Activated CD4-positive, alpha-beta T cell treated with anti-CD3 and anti-CD28 coated beads for 36 hours (primary cell): Measurements from ENCODE around the gene NKRF. TPM values are rescaled to one million over a fixed set of nuclear protein-coding genes. Genes with fewer than 3 reads are reported as not detected.

Experiments used
- ATAC-seq: fragments of 200-7000 bp; cut with Tn5 transposase; one replicate; pipeline ENCODE4 v1.10.0; 2021; ENCODE audit warnings: mild to moderate bottlenecking, moderate library complexity
- CTCF ChIA-PET: fragments of 350-600 bp; sonication (Branson Sonifier 250); formaldehyde crosslinking; loops from one replicate; lab custom pipeline; 2021; ENCODE audit warnings: antibody characterized with exemption; lab: Charles Lee
- POLR2A ChIA-PET: fragments of 350-600 bp; sonication (Branson Sonifier 250); formaldehyde crosslinking; loops from one replicate; lab custom pipeline; 2021; ENCODE audit warnings: antibody characterized with exemption, inconsistent platforms; lab: Charles Lee
- DNase-seq: peaks from one replicate; pipeline ENCODE4 v3.0.0-alpha.2; 2020
- H3K27ac Mint-ChIP-seq: one replicate; pipeline ENCODE4 v1.8.0; 2021; ENCODE audit warnings: mixed read lengths
- H3K27me3 Mint-ChIP-seq: one replicate; pipeline ENCODE4 v1.8.0; 2021; ENCODE audit warnings: mixed read lengths
- H3K36me3 Mint-ChIP-seq: one replicate; pipeline ENCODE4 v1.8.0; 2021; ENCODE audit warnings: low read depth, mixed read lengths
- H3K4me1 Mint-ChIP-seq: one replicate; pipeline ENCODE4 v1.8.0; 2021; ENCODE audit warnings: mixed read lengths
- H3K4me3 Mint-ChIP-seq: one replicate; pipeline ENCODE4 v1.8.0; 2021; ENCODE audit warnings: mild to moderate bottlenecking, moderate library complexity, mixed read lengths
- H3K9me3 Mint-ChIP-seq: one replicate; pipeline ENCODE4 v1.8.0; 2021; ENCODE audit warnings: low read depth, mixed read lengths
- intact Hi-C, 2 experiments: fragments of 100-400 bp; cut with DNase I in 1 of 2; cut with micrococcal nuclease in 1 of 2; formaldehyde crosslinking; loops; one replicate each; pipeline versions ENCODE4 v1.14.2 to v1.15.1; 2022 to 2024; cut with DNase I, micrococcal nuclease
- total RNA-seq, 2 experiments: library from RNA; stranded (reverse); gene quantifications; one replicate each; pipeline ENCODE4 v1.2.3, GENCODE V29; 2021

The NKRF gene
- total RNA-seq, 2 experiments from 2014 or later = 23.8 to 25.0 TPM

DNA sequence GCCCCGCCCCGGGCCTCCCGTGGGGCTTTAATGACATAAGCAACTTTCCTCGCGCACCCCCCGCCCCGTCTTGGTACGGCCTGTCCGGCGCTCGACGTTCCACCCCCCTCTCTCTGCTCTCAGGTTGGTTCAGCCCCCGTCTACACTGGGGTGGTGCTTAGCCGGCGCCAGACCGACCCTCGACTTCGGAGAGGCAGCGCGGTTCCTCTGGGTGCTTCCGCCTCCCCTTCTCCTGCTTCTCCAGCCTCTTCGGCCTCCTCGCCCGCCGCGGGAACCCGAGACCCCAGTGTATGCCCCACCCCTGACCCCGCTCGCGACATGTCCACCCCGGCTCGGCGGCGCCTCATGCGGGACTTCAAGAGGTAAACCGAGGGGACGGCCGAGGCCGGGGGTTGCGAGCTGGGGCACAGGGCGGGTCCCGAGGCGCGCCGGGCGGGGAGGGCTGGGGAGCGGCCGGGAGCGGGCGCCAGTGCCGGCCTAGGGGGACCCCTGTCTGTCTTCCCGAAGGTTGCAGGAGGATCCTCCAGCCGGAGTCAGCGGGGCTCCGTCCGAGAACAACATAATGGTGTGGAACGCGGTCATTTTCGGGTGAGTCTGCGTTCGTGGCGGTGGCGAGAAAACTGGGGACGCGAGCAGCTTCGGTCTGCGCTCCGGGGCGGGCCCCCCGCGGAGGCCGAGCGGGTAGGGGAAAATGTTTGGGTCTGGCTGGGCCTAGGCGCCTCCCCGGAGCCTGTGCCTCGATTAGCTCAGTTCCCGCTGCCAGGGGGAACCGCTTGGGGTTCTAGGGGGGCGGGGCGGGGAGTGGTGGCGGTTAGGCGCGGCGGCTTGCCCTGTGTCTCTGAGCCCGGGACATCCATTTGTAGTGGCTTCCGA is 31.6 kb downstream of the NKRF start, which contains the start of gene UBE2A:
Gene UBE2A (plus strand): TSS at position 170 of the 873 bp plus-strand sequence. CDS start 149 bp downstream, at position 319.
- Mint-ChIP-seq H3K4me3 (peak within 1 kb of the TSS; percentile 94), H3K36me3 (peaks cover 6% of the 10 kb centered on the region), H3K27ac (peak within 1 kb of the TSS; percentile 87), H3K4me1 (peaks cover 24% of the 10 kb centered on the region), H3K27me3 (no peaks in the 10 kb centered on the region), H3K9me3 (no peaks in the 10 kb centered on the region)
- DNase-seq (peak; percentile 92), ATAC-seq (peak; percentile 92)
- ChIA-PET POLR2A (interaction anchor here (0.6 to 1.8 kb wide), 8 partner anchors 9 to 1586 kb away, joined by 3 to 5 read pairs (median 4); partner anchors contain the start of gene SEPTIN6), CTCF (interaction anchor here (0.7 to 1.1 kb wide), 3 partner anchors 28 to 296 kb away, joined by 3 read pairs; no protein-coding TSS in a partner anchor)
- intact Hi-C loops = loop anchor here (1.0 to 5.0 kb wide), 11 partner anchors 9 to 368 kb away; partner anchors contain the start of genes SEPTIN6 (in 2 of the 2), SLC25A5 (in 2 of the 2), STEEP1 (in 2 of the 2) and NDUFA1 (in 1 of the 2)

GRCh38 chrX:119573840-119574393 is 32.3 kb downstream of the NKRF start:
- H3K27me3 Mint-ChIP-seq = no peaks in the 10 kb centered on the region
- H3K36me3 Mint-ChIP-seq = peaks cover 6% of the 10 kb centered on the region
- H3K4me3 Mint-ChIP-seq = peak overlapping the region; percentile 94
- POLR2A ChIA-PET = interaction anchor here (0.6 to 1.8 kb wide), 5 partner anchors 11 to 181 kb away, joined by 3 to 5 read pairs (median 4); partner anchors contain the start of gene SEPTIN6
- peak overlapping the region; percentile 87 for H3K27ac Mint-ChIP-seq
- no peak for ATAC-seq
- CTCF ChIA-PET = interaction anchor here (1.0 to 1.1 kb wide), 2 partner anchors 29 to 87 kb away, joined by 3 read pairs; no protein-coding TSS in a partner anchor
- intact Hi-C loops = loop anchor here (1.0 to 5.0 kb wide), 12 partner anchors 9 to 368 kb away; partner anchors contain the start of genes SEPTIN6 (in 2 of the 2), SLC25A5 (in 2 of the 2), STEEP1 (in 2 of the 2) and NDUFA1 (in 1 of the 2)
- H3K4me1 Mint-ChIP-seq = peaks cover 21% of the 10 kb centered on the region
- no peaks in the 10 kb centered on the region for H3K9me3 Mint-ChIP-seq
- no peak for DNase-seq

- ChIA-PET POLR2A (interaction anchor here (1.8 kb wide), 1 partner anchor 33 kb away, joined by 5 read pairs; no protein-coding TSS in a partner anchor), CTCF (interaction anchor here (1.2 kb wide), 1 partner anchor 33 kb away, joined by 4 read pairs; no protein-coding TSS in a partner anchor)
- Mint-ChIP-seq H3K4me1 (peaks cover 19% of the 10 kb centered on the region), H3K4me3 (peak overlapping the region; percentile 94), H3K27ac (peak overlapping the region; percentile 87), H3K27me3 (no peaks in the 10 kb centered on the region), H3K36me3 (peaks cover 3% of the 10 kb centered on the region), H3K9me3 (no peaks in the 10 kb centered on the region)
- no peak for DNase-seq
- intact Hi-C loops = loop anchor here (1.0 to 5.0 kb wide), 3 partner anchors 34 to 369 kb away; partner anchors contain the start of genes NKAP (in 1 of the 2) and SEPTIN6 (in 1 of the 2)
- ATAC-seq = no peak
Measured at GRCh38 chrX:119573222-119573621, 33.0 kb downstream of the NKRF start.

DNA sequence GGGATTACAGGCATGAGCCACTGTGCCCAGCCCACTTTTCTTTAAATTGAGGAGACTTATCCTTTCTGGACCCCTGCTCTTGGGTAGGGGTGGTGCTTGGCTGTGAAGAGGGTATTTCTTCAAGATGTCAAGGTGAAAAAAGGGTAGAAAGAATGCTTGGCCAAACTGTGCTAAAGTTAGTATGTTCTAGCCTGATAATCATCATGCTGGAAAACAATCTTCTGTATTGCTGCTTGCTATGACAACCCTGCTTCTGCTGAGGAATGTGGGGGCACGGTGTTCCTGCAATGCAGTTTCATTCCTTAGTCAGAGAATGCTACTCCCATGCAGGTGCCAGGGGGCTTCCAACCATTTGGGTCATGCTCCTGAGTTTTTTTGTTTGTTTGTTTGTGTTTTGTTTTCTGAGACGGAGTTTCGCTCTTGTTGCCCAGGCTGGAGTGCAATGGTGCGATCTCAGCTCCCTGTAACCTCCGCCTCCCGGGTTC is 35.8 kb downstream of the NKRF start:
- ATAC-seq (no peak), DNase-seq (no peak)
- POLR2A ChIA-PET = no interaction called here
- intact Hi-C loops = loop anchor here (5.0 kb wide), 2 partner anchors 122 to 372 kb away; partner anchors contain the start of genes NKAP (in 1 of the 2) and SEPTIN6 (in 1 of the 2)
- H3K9me3 Mint-ChIP-seq = no peaks in the 10 kb centered on the region
- peaks cover 10% of the 10 kb centered on the region for H3K4me1 Mint-ChIP-seq
- H3K27me3 Mint-ChIP-seq = no peaks in the 10 kb centered on the region
- CTCF ChIA-PET = no interaction called here
- no peak overlapping the region for H3K27ac Mint-ChIP-seq
- no peak overlapping the region for H3K4me3 Mint-ChIP-seq
- no peaks in the 10 kb centered on the region for H3K36me3 Mint-ChIP-seq

DNA sequence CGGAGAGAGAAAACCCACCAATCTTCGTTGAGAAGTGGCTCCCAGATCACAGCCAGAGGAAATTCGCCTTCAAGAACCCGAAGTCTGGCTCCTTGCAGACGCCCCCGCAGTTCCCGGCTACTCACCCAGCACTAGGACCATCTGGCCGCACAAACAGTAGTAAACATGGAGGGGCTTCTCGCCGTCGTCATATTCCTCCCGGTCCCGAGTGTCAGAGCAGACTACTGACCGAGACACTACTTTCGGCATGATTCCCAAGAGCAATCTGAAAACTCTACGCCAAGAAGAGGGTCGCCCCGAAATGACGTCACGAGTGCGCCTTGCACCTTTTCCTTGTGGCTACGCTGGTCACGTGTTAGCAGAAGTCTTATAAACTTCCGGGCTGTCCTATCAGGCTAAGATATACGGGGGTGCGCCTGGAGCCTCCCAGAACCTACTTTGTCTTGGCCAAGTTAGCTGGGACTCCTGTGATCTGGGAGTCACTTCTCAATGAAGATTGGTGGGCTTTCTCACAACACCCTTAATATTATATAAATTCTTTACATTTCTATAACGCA is 41.0 kb downstream of the NKRF start, which contains the start of gene STEEP1:
Gene STEEP1 (minus strand): TSS at position 303 of the 557 bp plus-strand sequence. CDS start 54 bp downstream, at position 249.
- ChIA-PET POLR2A (interaction anchor here (0.5 to 0.7 kb wide), 2 partner anchors 19 to 309 kb away, joined by 3 to 5 read pairs; no protein-coding TSS in a partner anchor), CTCF (no interaction called here)
- intact Hi-C loops = loop anchor here (1.0 to 2.0 kb wide), 4 partner anchors 9 to 128 kb away; partner anchors contain the start of genes NKRF (in 2 of the 2), UBE2A (in 2 of the 2), SEPTIN6 (in 1 of the 2) and SLC25A5 (in 1 of the 2)
- peak within 1 kb of the TSS; percentile 91 for H3K27ac Mint-ChIP-seq
- H3K9me3 Mint-ChIP-seq = no peaks in the 10 kb centered on the region
- DNase-seq (peak; percentile 93), ATAC-seq (peak; percentile 99)
- H3K4me1 Mint-ChIP-seq = peaks cover 12% of the 10 kb centered on the region
- no peaks in the 10 kb centered on the region for H3K27me3 Mint-ChIP-seq
- H3K4me3 Mint-ChIP-seq = peak within 1 kb of the TSS; percentile 89
- peaks cover 2% of the 10 kb centered on the region for H3K36me3 Mint-ChIP-seq

- intact Hi-C loops = no loop called here
- Mint-ChIP-seq H3K36me3 (peaks cover 7% of the 10 kb centered on the region), H3K27me3 (no peaks in the 10 kb centered on the region), H3K9me3 (no peaks in the 10 kb centered on the region), H3K27ac (no peak overlapping the region), H3K4me1 (peaks cover 7% of the 10 kb centered on the region), H3K4me3 (no peak overlapping the region)
- ChIA-PET CTCF (no interaction called here), POLR2A (no interaction called here)
- DNase-seq (no peak), ATAC-seq (no peak)
Measured at GRCh38 chrX:119552508-119552907, 53.7 kb downstream of the NKRF start.

DNA sequence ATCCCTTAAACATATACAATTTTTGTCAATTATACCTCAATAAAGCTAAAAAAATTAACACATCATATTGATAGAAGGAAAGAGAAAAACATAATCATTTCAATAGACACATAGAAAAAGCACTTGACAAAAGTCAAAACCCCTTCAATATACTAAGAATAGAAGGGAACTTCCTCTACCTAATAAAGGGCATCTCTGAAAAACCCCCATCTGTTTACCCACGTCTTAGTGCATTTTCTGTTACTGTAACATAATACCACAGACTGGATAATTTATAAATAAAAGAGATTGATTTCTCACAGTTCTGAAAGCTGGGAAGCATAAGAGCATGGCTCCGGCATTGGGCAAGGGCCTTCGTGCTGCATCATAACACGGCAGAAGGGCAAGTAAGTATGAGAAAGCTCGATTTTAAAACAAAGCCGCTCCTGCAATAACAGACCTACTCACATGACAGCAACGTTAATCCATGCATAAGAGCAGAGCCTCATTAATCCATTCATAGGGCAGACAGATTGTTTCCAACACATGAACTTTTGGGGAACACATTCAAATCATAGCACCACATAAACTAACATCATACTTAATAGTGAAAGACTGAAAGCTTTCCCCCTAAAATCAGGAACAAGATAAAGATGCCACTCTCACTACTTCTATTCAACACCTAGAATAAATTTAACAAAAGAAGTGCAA is 56.8 kb downstream of the NKRF start:
- no peak overlapping the region for H3K4me3 Mint-ChIP-seq
- ATAC-seq (no peak), DNase-seq (no peak)
- ChIA-PET CTCF (interaction anchor here (0.6 to 0.9 kb wide), 3 partner anchors 30 to 178 kb away, joined by 3 to 4 read pairs (median 4); no protein-coding TSS in a partner anchor), POLR2A (no interaction called here)
- intact Hi-C loops = no loop called here
- H3K36me3 Mint-ChIP-seq = peaks cover 2% of the 10 kb centered on the region
- H3K27me3 Mint-ChIP-seq = no peaks in the 10 kb centered on the region
- H3K9me3 Mint-ChIP-seq = no peaks in the 10 kb centered on the region
- H3K27ac Mint-ChIP-seq = no peak overlapping the region
- H3K4me1 Mint-ChIP-seq = peaks cover 10% of the 10 kb centered on the region

DNA sequence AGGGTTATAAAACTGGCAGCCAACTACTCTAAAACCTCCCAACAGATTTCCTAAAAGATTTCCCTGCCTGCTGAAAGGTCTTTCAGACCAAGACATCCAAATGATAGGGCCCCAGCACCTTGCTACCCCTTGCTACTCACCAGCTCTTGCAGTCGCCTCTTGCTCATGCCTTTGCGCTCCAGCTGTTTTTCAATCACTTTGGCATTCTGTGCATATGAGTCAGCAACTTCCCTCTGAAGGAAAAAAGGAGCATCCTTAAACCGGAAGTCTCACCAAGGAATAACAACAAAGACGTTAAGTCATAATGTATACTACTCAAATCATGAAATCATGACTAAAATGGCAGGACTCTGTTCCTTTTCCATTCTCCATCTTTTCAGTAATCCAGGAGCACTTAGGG is 65.0 kb downstream of the NKRF start:
- no peaks in the 10 kb centered on the region for H3K27me3 Mint-ChIP-seq
- peaks cover 13% of the 10 kb centered on the region for H3K36me3 Mint-ChIP-seq
- ATAC-seq (no peak), DNase-seq (no peak)
- intact Hi-C loops = no loop called here
- ChIA-PET CTCF (no interaction called here), POLR2A (no interaction called here)
- no peaks in the 10 kb centered on the region for H3K9me3 Mint-ChIP-seq
- no peak overlapping the region for H3K4me3 Mint-ChIP-seq
- no peaks in the 10 kb centered on the region for H3K4me1 Mint-ChIP-seq
- H3K27ac Mint-ChIP-seq = no peak overlapping the region

GRCh38 chrX:119539872-119540271 is 66.4 kb downstream of the NKRF start:
- Mint-ChIP-seq H3K27ac (no peak overlapping the region), H3K27me3 (no peaks in the 10 kb centered on the region), H3K9me3 (no peaks in the 10 kb centered on the region), H3K36me3 (peaks cover 15% of the 10 kb centered on the region), H3K4me1 (no peaks in the 10 kb centered on the region), H3K4me3 (no peak overlapping the region)
- POLR2A ChIA-PET = no interaction called here
- ATAC-seq (no peak), DNase-seq (peak; percentile 26)
- intact Hi-C loops = loop anchor here in 1 of 2 experiments (1.0 kb wide), 1 partner anchor 33 kb away; no protein-coding TSS in a partner anchor
- CTCF ChIA-PET = interaction anchor here (0.8 kb wide), 1 partner anchor 205 kb away, joined by 3 read pairs; no protein-coding TSS in a partner anchor
